Measurements from ENCODE around the gene HSPBAP1.

DNA sequence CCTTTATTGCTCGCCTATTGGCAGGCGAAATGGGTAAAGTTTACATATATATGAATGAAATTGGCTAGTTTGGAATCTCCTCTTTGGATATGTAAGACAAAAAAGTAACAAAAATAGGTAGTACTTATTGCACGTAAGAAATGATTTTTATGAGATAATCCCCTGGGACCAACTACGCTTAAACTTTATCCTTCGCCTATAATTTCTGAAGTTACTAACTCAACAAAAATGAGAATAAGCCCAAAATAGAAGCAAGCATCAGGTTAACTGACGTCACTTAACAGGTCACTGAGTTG, 800 bp upstream of the HSPBAP1 start:
- TF ChIP-seq CTCF (IDR thresholded peaks at IDR 0.05) (no peak), POLR2A (IDR thresholded peaks at IDR 0.05) (no peak)
